Breast epithelium (tissue), 4 donors: ENCODE data around the gene C12orf75. TPM values are rescaled to one million over a fixed set of nuclear protein-coding genes. Genes with fewer than 3 reads are reported as not detected.

ENCODE experiments used
- DNase-seq, 2 donors: peaks; one replicate each; pipeline ENCODE4 v3.0.0-alpha.2; 2019; ENCODE audit warnings: low spot score in 2 of 2
- H3K27ac ChIP-seq, 2 donors: fragments of 200-600 bp; sonication (generic) in 1 of 2; one replicate each; pipeline ENCODE4 v1.5.1; 2016 to 2019; ENCODE audit warnings: mild to moderate bottlenecking in 1 of 2
- H3K27me3 ChIP-seq, 2 donors: fragments of 200-600 bp; sonication (generic) in 1 of 2; one replicate each; pipeline versions ENCODE4 v1.5.1 to v1.6.0; 2017 to 2019; ENCODE audit warnings: control low read depth in 1 of 2, mild to moderate bottlenecking in 1 of 2
- H3K36me3 ChIP-seq: fragments of 200-600 bp; one replicate; pipeline ENCODE4 v1.5.1; 2019
- H3K4me1 ChIP-seq, 2 donors: fragments of 200-600 bp; sonication (generic); one replicate each; pipeline ENCODE4 v1.5.1; 2016 to 2019; ENCODE audit warnings: control low read depth in 1 of 2
- H3K4me3 ChIP-seq, 3 donors: fragments of 200-600 bp; sonication (generic); 1 replicate in 2 of 3; 2 replicates in 1 of 3; pipeline ENCODE4 v1.5.1; 2016 to 2019; ENCODE audit warnings: mild to moderate bottlenecking in 3 of 3, moderate library complexity in 2 of 3
- H3K9me3 ChIP-seq, 2 donors: fragments of 200-600 bp; sonication (generic) in 1 of 2; one replicate each; pipeline ENCODE4 v1.5.1; 2016 to 2019; ENCODE audit warnings: control low read depth in 1 of 2
- POLR2A ChIP-seq: fragments of 450-650 bp; IDR thresholded peaks from one replicate; pipeline ENCODE4 v1.6.1; 2016; ENCODE audit warnings: antibody characterized with exemption, mild to moderate bottlenecking, moderate library complexity
- POLR2AphosphoS5 ChIP-seq, 3 donors: sonication (generic); formaldehyde crosslinking; IDR thresholded peaks; one replicate each; pipeline ENCODE4 v1.6.1; 2017; ENCODE audit warnings: antibody characterized with exemption in 3 of 3
- intact Hi-C: fragments of 100-400 bp; cut with DNase I; formaldehyde crosslinking; loops from one replicate; pipeline ENCODE4 v1.15.1; 2023; ENCODE audit warnings: low total_unique reads
- total RNA-seq, 3 donors: library from RNA; depleted of rRNA; stranded (reverse); fragments of >200 nt; gene quantifications; one replicate each; pipeline ENCODE4 v1.1.0, GENCODE V29; 2016
- TF ChIP-seq, protein P1 (sequence below), 3 donors: fragments of 450-650 bp; IDR thresholded peaks; one replicate each; pipeline ENCODE4 v1.5.1; 2016 to 2017; ENCODE audit warnings: antibody characterized with exemption in 3 of 3, mild to moderate bottlenecking in 3 of 3, moderate library complexity in 3 of 3

C12orf75 gene
- total RNA-seq, 3 donors from 2014 or later = 2.4 to 20.9 (median 20.0) TPM

DNA sequence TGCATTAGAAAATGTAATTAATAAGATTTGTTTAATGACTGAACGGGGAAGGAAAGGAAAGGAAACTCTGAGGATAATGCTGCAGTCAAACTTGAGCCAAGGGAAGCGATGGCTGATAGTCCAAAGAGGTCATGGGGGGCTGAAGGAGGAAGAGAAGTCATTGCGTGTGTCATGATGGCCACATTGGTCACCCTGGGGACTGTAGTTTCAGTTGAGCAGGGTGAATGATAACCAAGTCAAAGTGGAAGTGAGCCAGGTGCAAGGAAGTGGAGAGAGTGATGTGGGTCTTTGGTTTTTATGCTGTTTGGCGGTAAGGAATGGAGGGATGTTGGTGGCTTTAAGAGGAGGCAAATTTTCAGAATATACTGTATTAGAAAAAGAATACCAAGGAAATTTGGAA lies 21.6 kb downstream of the C12orf75 start:
- H3K36me3 ChIP-seq = no peaks in the 10 kb centered on the region
- H3K4me1 ChIP-seq = no peaks in the 10 kb centered on the region
- no peaks in the 10 kb centered on the region for H3K27me3 ChIP-seq
- no peak overlapping the region for H3K27ac ChIP-seq
- H3K4me3 ChIP-seq = no peak overlapping the region
- H3K9me3 ChIP-seq = no peaks in the 10 kb centered on the region
- no peak for DNase-seq
- TF ChIP-seq POLR2AphosphoS5 (IDR thresholded peaks at IDR 0.05) (no peak), POLR2A (no peak)
- TF ChIP-seq, protein P1, sequence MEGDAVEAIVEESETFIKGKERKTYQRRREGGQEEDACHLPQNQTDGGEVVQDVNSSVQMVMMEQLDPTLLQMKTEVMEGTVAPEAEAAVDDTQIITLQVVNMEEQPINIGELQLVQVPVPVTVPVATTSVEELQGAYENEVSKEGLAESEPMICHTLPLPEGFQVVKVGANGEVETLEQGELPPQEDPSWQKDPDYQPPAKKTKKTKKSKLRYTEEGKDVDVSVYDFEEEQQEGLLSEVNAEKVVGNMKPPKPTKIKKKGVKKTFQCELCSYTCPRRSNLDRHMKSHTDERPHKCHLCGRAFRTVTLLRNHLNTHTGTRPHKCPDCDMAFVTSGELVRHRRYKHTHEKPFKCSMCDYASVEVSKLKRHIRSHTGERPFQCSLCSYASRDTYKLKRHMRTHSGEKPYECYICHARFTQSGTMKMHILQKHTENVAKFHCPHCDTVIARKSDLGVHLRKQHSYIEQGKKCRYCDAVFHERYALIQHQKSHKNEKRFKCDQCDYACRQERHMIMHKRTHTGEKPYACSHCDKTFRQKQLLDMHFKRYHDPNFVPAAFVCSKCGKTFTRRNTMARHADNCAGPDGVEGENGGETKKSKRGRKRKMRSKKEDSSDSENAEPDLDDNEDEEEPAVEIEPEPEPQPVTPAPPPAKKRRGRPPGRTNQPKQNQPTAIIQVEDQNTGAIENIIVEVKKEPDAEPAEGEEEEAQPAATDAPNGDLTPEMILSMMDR (IDR thresholded peaks at IDR 0.05) = no peak
- intact Hi-C loops = no loop called here

GRCh38 chr12:105352940-105353635 lies 22.6 kb downstream of the C12orf75 start:
- no peaks in the 10 kb centered on the region for H3K9me3 ChIP-seq
- H3K4me1 ChIP-seq = no peaks in the 10 kb centered on the region
- TF ChIP-seq POLR2AphosphoS5 (IDR thresholded peaks at IDR 0.05) = peak in 1 of 3 donors; percentile 32
- TF ChIP-seq, protein P1 (IDR thresholded peaks at IDR 0.05) = no peak
- intact Hi-C loops = no loop called here
- DNase-seq = peak in 1 of 2 donors; percentile 39
- H3K36me3 ChIP-seq = no peaks in the 10 kb centered on the region
- peak overlapping the region in 2 of 3 donors; percentile 13 to 40 for H3K4me3 ChIP-seq
- no peaks in the 10 kb centered on the region for H3K27me3 ChIP-seq
- H3K27ac ChIP-seq = peak overlapping the region; percentile 23 to 74

- H3K27ac ChIP-seq = no peak overlapping the region
- no peaks in the 10 kb centered on the region for H3K27me3 ChIP-seq
- H3K4me1 ChIP-seq = no peaks in the 10 kb centered on the region
- no peak for DNase-seq
- TF ChIP-seq, protein P1 (IDR thresholded peaks at IDR 0.05) = no peak
- TF ChIP-seq POLR2AphosphoS5 (IDR thresholded peaks at IDR 0.05) = no peak
- no peak for TF ChIP-seq POLR2A
- no peaks in the 10 kb centered on the region for H3K36me3 ChIP-seq
- H3K9me3 ChIP-seq = no peaks in the 10 kb centered on the region
- intact Hi-C loops = no loop called here
- H3K4me3 ChIP-seq = no peak overlapping the region
Observed at GRCh38 chr12:105355752-105356151, 25.3 kb downstream of the C12orf75 start.

GRCh38 chr12:105357162-105357691 lies 26.7 kb downstream of the C12orf75 start:
- no peak for DNase-seq
- H3K27me3 ChIP-seq = no peaks in the 10 kb centered on the region
- H3K4me3 ChIP-seq = no peak overlapping the region
- intact Hi-C loops = no loop called here
- no peak for TF ChIP-seq POLR2AphosphoS5 (IDR thresholded peaks at IDR 0.05)
- TF ChIP-seq POLR2A = no peak
- TF ChIP-seq, protein P1 (IDR thresholded peaks at IDR 0.05) = no peak
- H3K27ac ChIP-seq = no peak overlapping the region
- no peaks in the 10 kb centered on the region for H3K36me3 ChIP-seq
- no peaks in the 10 kb centered on the region for H3K4me1 ChIP-seq
- no peaks in the 10 kb centered on the region for H3K9me3 ChIP-seq

GRCh38 chr12:105358789-105359188 lies 28.3 kb downstream of the C12orf75 start:
- intact Hi-C loops = no loop called here
- no peaks in the 10 kb centered on the region for H3K9me3 ChIP-seq
- no peak for TF ChIP-seq POLR2A
- TF ChIP-seq POLR2AphosphoS5 (IDR thresholded peaks at IDR 0.05) = no peak
- H3K27me3 ChIP-seq = no peaks in the 10 kb centered on the region
- no peak for DNase-seq
- H3K4me3 ChIP-seq = no peak overlapping the region
- no peak overlapping the region for H3K27ac ChIP-seq
- no peaks in the 10 kb centered on the region for H3K36me3 ChIP-seq
- H3K4me1 ChIP-seq = no peaks in the 10 kb centered on the region
